GM13976 (cell line): ENCODE results near the gene SYNE2.

Experiments used
- DNase-seq: peaks from one replicate; pipeline ENCODE4 v3.0.0; 2012; ENCODE audit warnings: low spot score
- CTCF ChIP-seq: IDR thresholded peaks from 2 replicates; pipeline ENCODE4 v1.5.1; 2012; ENCODE audit warnings: borderline replicate concordance, mild to moderate bottlenecking; ENCODE audit not compliant: insufficient read depth; ENCODE audit errors: extremely low read depth, missing control alignments, control extremely low read depth
- in situ Hi-C: fragments of 300-500 bp; cut with MboI; formaldehyde crosslinking; loops from one replicate; pipeline ENCODE4 v1.12.0; 2022; ENCODE audit warnings: low sequenced_read_pairs, mixed read lengths, inconsistent platforms; ENCODE audit not compliant: unreplicated experiment

Gene SYNE2

GRCh38 chr14:63852271-63852816 lies 460 bp upstream of the SYNE2 start:
- in situ Hi-C loops, result no loop called here
- no peak for DNase-seq

GRCh38 chr14:63853831-63854293 lies 1.1 kb downstream of the SYNE2 start:
- TF ChIP-seq CTCF, result no peak
- peak; percentile 52 for DNase-seq
- in situ Hi-C loops, result no loop called here

More at GRCh38 chr14:63852271-63852816, 460 bp upstream of the SYNE2 start:
- no peak for TF ChIP-seq CTCF

GRCh38 chr14:63854330-63854729 lies 1.5 kb downstream of the SYNE2 start:
- in situ Hi-C loops, result no loop called here
- no peak for DNase-seq
- no peak for TF ChIP-seq CTCF

- DNase-seq, result no peak
- TF ChIP-seq CTCF, result no peak
- in situ Hi-C loops, result no loop called here
Observed at GRCh38 chr14:63855281-63855680, 2.5 kb downstream of the SYNE2 start.

- in situ Hi-C loops, result no loop called here
- no peak for DNase-seq
- no peak for TF ChIP-seq CTCF
Observed at GRCh38 chr14:63857466-63858030, 4.7 kb downstream of the SYNE2 start.

- no peak for TF ChIP-seq CTCF
- DNase-seq, result no peak
- in situ Hi-C loops, result no loop called here
Observed at GRCh38 chr14:63860146-63860545, 7.3 kb downstream of the SYNE2 start.
